PFSK-1 (cell line): ENCODE measurements around the gene FRMPD4.

Experiments
- FOXP2 ChIP-seq: optimal IDR thresholded peaks from 2 replicates; pipeline ENCODE3; 2011; ENCODE audit warnings: borderline replicate concordance, control low read depth, inconsistent platforms; ENCODE audit not compliant: insufficient read depth; ENCODE audit errors: extremely low read length, extremely low read depth
- POLR2AphosphoS5 ChIP-seq: IDR thresholded peaks from 2 replicates; pipeline ENCODE4 v1.6.1; 2012; ENCODE audit warnings: low read depth, mild to moderate bottlenecking, control low read depth, low read length, moderate library complexity
- REST ChIP-seq, 2 experiments: IDR thresholded peaks; 2 replicates each; pipeline versions ENCODE4 v1.6.1 to v1.8.0; 2011 to 2012; ENCODE audit warnings: low read depth in 2 of 2, low read length in 2 of 2, control low read depth in 1 of 2, inconsistent platforms in 1 of 2, mild to moderate bottlenecking in 1 of 2, moderate library complexity in 1 of 2; ENCODE audit not compliant: insufficient read depth in 1 of 2
- SIN3A ChIP-seq: IDR thresholded peaks from 2 replicates; pipeline ENCODE4 v1.6.1; 2012; ENCODE audit warnings: mild to moderate bottlenecking, low read length, moderate library complexity, borderline replicate concordance; ENCODE audit not compliant: insufficient read depth
- TAF1 ChIP-seq: IDR thresholded peaks from 2 replicates; pipeline ENCODE4 v1.6.1; 2012; ENCODE audit warnings: low read length, control low read depth, borderline replicate concordance; ENCODE audit not compliant: insufficient read depth

GRCh38 chrX:12139934-12140611, 1.8 kb downstream of the FRMPD4 start:
- TF ChIP-seq REST (IDR thresholded peaks at IDR 0.05; ENCODE audit: insufficient read depth in 1 of 2, low read depth in 2 of 2, low read length in 2 of 2) (no peak), POLR2AphosphoS5 (no peak), TAF1 (no peak), SIN3A (no peak), FOXP2 (no peak)
